ENCODE results near the gene PRR15. TPM values are rescaled to one million over a fixed set of nuclear protein-coding genes. Genes with fewer than 3 reads are reported as not detected.

Gene PRR15
- total RNA-seq, 3 donors from 2014 or later = 0.64 to 13.2 (median 11.8) TPM

DNA sequence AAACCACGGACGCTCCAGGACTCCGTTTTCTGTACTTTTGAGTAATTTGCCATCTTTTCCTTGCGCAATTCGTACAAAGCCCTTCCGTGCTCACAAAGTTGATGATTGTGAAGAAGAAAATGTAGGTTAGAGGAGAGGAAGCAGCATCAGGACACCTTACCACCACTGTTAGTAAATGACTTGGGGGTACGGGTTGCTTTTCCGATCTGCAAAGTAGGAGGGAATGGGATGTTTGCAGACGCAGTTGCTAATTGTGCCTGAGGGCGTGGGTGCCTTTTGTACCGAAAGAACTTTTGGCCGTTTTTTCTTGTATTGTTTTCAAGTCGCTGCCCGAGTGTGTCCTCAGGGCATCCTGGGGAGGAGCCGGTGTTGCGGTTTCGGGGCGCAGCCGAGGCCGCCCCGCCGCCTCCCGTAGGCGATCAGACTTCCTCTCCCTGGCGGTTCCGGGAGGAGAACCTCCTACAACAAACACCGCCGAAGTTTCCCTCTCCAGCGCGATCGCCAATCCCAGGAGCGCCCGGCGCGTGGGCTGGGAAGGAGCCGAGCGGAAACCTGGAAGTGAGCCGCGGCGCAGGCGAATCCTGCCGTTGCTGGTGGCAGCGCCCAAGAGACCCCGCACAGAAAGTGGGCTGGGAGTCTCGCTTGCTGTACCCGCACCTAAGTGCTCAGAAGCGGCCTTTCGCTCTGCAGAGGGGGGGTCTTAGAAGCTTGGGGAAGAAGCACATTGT lies 1.0 kb downstream of the PRR15 start:
- peak overlapping the region; percentile 56 to 84 (median 60) for H3K4me3 ChIP-seq
- no peaks in the 10 kb centered on the region for H3K36me3 ChIP-seq
- intact Hi-C loops (cut with DNase I; ENCODE audit: low total_unique reads) = no loop called here
- H3K4me1 ChIP-seq = no peaks in the 10 kb centered on the region
- H3K27me3 ChIP-seq = no peaks in the 10 kb centered on the region
- DNase-seq (ENCODE audit: low spot score in 2 of 2) = peak; percentile 23 to 76
- H3K27ac ChIP-seq = peak overlapping the region; percentile 19 to 85
- no peak for TF ChIP-seq POLR2AphosphoS5 (IDR thresholded peaks at IDR 0.05)
- no peak for TF ChIP-seq POLR2A (IDR thresholded peaks at IDR 0.05)
- TF ChIP-seq, protein P1, sequence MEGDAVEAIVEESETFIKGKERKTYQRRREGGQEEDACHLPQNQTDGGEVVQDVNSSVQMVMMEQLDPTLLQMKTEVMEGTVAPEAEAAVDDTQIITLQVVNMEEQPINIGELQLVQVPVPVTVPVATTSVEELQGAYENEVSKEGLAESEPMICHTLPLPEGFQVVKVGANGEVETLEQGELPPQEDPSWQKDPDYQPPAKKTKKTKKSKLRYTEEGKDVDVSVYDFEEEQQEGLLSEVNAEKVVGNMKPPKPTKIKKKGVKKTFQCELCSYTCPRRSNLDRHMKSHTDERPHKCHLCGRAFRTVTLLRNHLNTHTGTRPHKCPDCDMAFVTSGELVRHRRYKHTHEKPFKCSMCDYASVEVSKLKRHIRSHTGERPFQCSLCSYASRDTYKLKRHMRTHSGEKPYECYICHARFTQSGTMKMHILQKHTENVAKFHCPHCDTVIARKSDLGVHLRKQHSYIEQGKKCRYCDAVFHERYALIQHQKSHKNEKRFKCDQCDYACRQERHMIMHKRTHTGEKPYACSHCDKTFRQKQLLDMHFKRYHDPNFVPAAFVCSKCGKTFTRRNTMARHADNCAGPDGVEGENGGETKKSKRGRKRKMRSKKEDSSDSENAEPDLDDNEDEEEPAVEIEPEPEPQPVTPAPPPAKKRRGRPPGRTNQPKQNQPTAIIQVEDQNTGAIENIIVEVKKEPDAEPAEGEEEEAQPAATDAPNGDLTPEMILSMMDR (IDR thresholded peaks at IDR 0.05) = no peak
- H3K9me3 ChIP-seq = no peaks in the 10 kb centered on the region

DNA sequence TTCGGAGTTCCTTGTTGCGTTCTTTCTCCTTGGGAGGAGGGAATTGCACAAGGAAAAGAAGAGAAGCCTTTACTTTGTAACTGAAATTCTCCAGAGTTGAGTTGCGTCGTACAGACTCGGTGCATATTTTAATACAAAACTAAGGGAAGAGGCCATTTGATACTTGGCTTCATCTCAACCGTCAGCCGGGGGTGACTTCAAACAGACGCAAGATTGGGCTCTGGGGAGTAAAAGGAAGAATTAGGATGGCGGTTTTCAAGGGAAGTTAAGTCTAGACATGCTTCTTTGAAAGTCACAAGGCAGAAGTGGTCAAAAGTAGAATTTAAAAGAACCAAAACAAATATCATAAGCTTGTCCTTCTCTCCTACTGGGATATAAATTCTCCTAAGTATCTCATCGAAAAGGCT lies 1.6 kb downstream of the PRR15 start:
- H3K9me3 ChIP-seq = no peaks in the 10 kb centered on the region
- H3K27ac ChIP-seq = peak overlapping the region; percentile 19 to 85
- H3K4me1 ChIP-seq = no peaks in the 10 kb centered on the region
- no peaks in the 10 kb centered on the region for H3K36me3 ChIP-seq
- intact Hi-C loops (cut with DNase I; ENCODE audit: low total_unique reads) = no loop called here
- DNase-seq (ENCODE audit: low spot score in 2 of 2) = no peak
- H3K27me3 ChIP-seq = no peaks in the 10 kb centered on the region
- peak overlapping the region; percentile 56 to 84 (median 60) for H3K4me3 ChIP-seq
- TF ChIP-seq POLR2AphosphoS5 (IDR thresholded peaks at IDR 0.05) (no peak), POLR2A (IDR thresholded peaks at IDR 0.05) (no peak)
- TF ChIP-seq, protein P1 (IDR thresholded peaks at IDR 0.05) = no peak

DNA sequence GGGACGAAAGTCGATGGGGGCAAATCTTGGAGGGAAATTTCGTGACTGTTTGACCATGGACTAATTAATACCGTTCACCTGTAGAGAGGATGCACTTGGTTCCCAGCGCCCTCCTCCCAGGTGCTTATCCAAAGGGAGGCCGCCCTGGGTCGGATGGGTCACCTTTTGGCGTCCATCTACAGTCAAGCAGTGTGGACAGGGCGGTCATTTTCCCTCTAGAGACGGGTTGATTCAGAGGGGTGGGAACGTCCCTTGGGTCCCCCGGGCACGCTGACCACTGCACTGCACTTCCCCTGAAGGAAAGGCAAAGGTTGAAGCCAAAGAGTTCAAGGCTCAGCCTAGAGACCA lies 2.0 kb downstream of the PRR15 start:
- H3K36me3 ChIP-seq = no peaks in the 10 kb centered on the region
- intact Hi-C loops (cut with DNase I; ENCODE audit: low total_unique reads) = no loop called here
- TF ChIP-seq POLR2A (IDR thresholded peaks at IDR 0.05) (no peak), POLR2AphosphoS5 (IDR thresholded peaks at IDR 0.05) (no peak)
- TF ChIP-seq, protein P1 (IDR thresholded peaks at IDR 0.05) = no peak

DNA sequence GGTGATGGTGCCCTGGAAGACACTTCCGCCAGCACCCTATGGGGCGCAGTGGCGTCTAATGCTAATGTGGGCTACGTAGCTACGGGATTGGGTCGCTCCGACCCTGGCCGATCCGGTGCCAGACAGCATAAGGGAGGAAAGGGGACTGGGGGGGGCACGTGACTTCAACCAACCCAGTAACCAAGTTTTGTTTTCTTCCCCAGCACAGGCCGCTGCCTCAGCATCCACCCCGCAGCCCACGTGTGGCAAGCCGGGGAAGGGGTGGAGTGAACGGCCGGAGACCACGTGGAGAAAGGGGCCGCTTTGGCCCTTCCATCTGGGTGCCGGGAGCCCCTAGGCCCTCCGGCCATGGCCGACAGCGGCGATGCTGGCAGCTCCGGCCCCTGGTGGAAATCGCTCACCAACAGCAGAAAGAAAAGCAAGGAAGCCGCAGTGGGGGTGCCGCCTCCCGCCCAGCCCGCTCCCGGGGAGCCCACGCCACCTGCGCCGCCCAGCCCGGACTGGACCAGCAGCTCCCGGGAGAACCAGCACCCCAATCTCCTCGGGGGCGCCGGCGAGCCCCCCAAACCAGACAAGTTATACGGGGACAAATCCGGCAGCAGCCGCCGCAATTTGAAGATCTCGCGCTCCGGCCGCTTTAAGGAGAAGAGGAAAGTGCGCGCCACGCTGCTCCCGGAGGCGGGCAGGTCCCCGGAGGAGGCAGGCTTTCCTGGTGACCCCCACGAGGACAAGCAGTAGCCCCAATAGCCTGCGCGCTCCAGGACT lies 2.5 kb downstream of the PRR15 start:
- no peak for DNase-seq (ENCODE audit: low spot score in 2 of 2)
- Histone ChIP-seq H3K36me3 (no peaks in the 10 kb centered on the region), H3K27ac (peak overlapping the region in 1 of 2 donors; percentile 85), H3K9me3 (no peaks in the 10 kb centered on the region), H3K4me1 (no peaks in the 10 kb centered on the region), H3K4me3 (peak overlapping the region; percentile 56 to 84 (median 60)), H3K27me3 (no peaks in the 10 kb centered on the region)
- no peak for TF ChIP-seq POLR2AphosphoS5 (IDR thresholded peaks at IDR 0.05)
- TF ChIP-seq, protein P1 (IDR thresholded peaks at IDR 0.05) = no peak
- intact Hi-C loops (cut with DNase I; ENCODE audit: low total_unique reads) = no loop called here

More for the DNA sequence above, 2.0 kb downstream of the PRR15 start:
- Histone ChIP-seq H3K4me3 (peak overlapping the region; percentile 56 to 84 (median 60)), H3K4me1 (no peaks in the 10 kb centered on the region), H3K27ac (peak overlapping the region in 1 of 2 donors; percentile 85), H3K9me3 (no peaks in the 10 kb centered on the region), H3K27me3 (no peaks in the 10 kb centered on the region)
- no peak for DNase-seq (ENCODE audit: low spot score in 2 of 2)

DNA sequence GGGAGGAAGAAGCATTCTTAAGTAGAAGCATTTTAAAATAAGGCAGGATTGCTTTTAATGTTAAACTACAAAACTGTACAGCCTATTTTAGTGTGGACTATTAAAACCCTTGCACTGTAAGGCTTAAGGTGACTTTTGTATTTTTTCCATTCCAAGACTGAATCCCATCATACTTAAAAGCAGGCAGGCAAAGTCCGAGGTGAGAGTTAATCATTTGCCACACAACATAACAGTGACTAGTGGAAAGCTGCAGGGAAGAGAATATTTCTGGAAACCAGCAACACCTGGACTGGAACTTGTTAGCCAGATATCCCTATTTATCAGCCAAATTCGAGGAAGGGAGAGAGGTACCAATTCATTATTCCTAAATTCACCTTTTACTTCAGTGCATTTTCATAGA lies 3.5 kb downstream of the PRR15 start:
- H3K36me3 ChIP-seq = no peaks in the 10 kb centered on the region
- no peak for DNase-seq (ENCODE audit: low spot score in 2 of 2)
- H3K27ac ChIP-seq = no peak overlapping the region
- intact Hi-C loops (cut with DNase I; ENCODE audit: low total_unique reads) = no loop called here
- H3K4me3 ChIP-seq = no peak overlapping the region
- no peaks in the 10 kb centered on the region for H3K27me3 ChIP-seq
- no peaks in the 10 kb centered on the region for H3K4me1 ChIP-seq
- TF ChIP-seq POLR2A (IDR thresholded peaks at IDR 0.05) = no peak
- H3K9me3 ChIP-seq = no peaks in the 10 kb centered on the region

All from breast epithelium (tissue), 4 donors.